Measurements from ENCODE around the gene CCSER1. TPM values are rescaled to one million over a fixed set of nuclear protein-coding genes. Genes with fewer than 3 reads are reported as not detected.
"Not testable (repeated sequence)": the region's sequence is repeated elsewhere in the genome, so short reads cannot be mapped to it uniquely, and the experiment has no call there.

The CCSER1 gene
- total RNA-seq, 4 donors from 2014 or later, result 13.3 to 54.6 (median 34.0) TPM

GRCh38 chr4:90825849-90826248, 698.7 kb downstream of the CCSER1 start:
- in situ Hi-C loops (cut with MboI; ENCODE audit: low pct_ligation_motif_present in 1 of 4, low pct_unique_long_range_greater_than_20kb in 1 of 4, low sequenced_read_pairs in 3 of 4), result no loop called here
- DNase-seq, result no peak

DNA sequence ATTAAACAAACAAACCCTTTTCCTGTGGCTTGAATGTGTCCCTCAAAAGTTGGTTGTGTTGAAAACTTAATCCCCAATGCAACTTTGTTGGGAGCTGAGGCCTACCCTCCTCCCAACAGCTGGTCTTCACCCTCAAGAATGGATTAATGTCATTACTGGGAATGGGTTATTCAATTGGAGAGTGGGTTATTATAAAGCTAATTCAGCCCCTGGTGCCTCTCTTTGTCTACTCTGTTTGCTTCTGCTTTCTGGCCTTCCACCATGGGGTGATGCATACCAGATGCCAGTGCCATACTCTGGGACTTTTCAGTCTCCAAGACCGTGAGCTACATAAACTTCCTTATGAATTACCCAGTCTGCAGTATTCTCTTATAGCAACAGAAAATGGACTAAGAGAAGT, 706.5 kb downstream of the CCSER1 start:
- no peak for DNase-seq
- Histone ChIP-seq H3K4me1 (no peaks in the 10 kb centered on the region), H3K4me3 (no peak overlapping the region), H3K36me3 (no peaks in the 10 kb centered on the region), H3K27ac (no peak overlapping the region), H3K9me3 (no peaks in the 10 kb centered on the region), H3K27me3 (no peaks in the 10 kb centered on the region)
- intact Hi-C loops (cut with DNase I; ENCODE audit: low total_unique reads), result no loop called here
- TF ChIP-seq POLR2AphosphoS5 (IDR thresholded peaks at IDR 0.05), result no peak
- TF ChIP-seq EP300 (IDR thresholded peaks at IDR 0.05; ENCODE audit: low read depth), result no peak
- TF ChIP-seq POLR2A (IDR thresholded peaks at IDR 0.05), result no peak
- TF ChIP-seq CTCF (IDR thresholded peaks at IDR 0.05), result no peak
- in situ Hi-C loops (cut with MboI; ENCODE audit: low pct_ligation_motif_present in 1 of 4, low pct_unique_long_range_greater_than_20kb in 1 of 4, low sequenced_read_pairs in 3 of 4), result no loop called here
- WGBS, 2 donors (ENCODE audit: low coverage in 1 of 2), result 91% methylated on average over 1 of the region's 1 CpG; no CpG with 5 or more reads in 1 of the 2 donors

More at GRCh38 chr4:90825849-90826248, 698.7 kb downstream of the CCSER1 start:
- Histone ChIP-seq H3K27me3 (no peaks in the 10 kb centered on the region), H3K4me1 (no peaks in the 10 kb centered on the region), H3K9me3 (no peaks in the 10 kb centered on the region), H3K36me3 (no peaks in the 10 kb centered on the region), H3K4me3 (no peak overlapping the region), H3K27ac (peak overlapping the region in 1 of 4 donors; percentile 6)
- WGBS, 2 donors (ENCODE audit: low coverage in 1 of 2), result 50 to 59% methylated on average over 6 of the region's 6 CpGs
- TF ChIP-seq EP300 (IDR thresholded peaks at IDR 0.05; ENCODE audit: low read depth) (no peak), POLR2AphosphoS5 (IDR thresholded peaks at IDR 0.05) (no peak), CTCF (IDR thresholded peaks at IDR 0.05) (no peak), POLR2A (IDR thresholded peaks at IDR 0.05) (no peak)
- intact Hi-C loops (cut with DNase I; ENCODE audit: low total_unique reads), result no loop called here

- H3K9me3 ChIP-seq, result no peaks in the 10 kb centered on the region
- H3K36me3 ChIP-seq, result no peaks in the 10 kb centered on the region
- DNase-seq, result no peak
- no peaks in the 10 kb centered on the region for H3K4me1 ChIP-seq
- intact Hi-C loops (cut with DNase I; ENCODE audit: low total_unique reads) (no loop called here), in situ Hi-C loops (cut with MboI; ENCODE audit: low pct_ligation_motif_present in 1 of 4, low pct_unique_long_range_greater_than_20kb in 1 of 4, low sequenced_read_pairs in 3 of 4) (no loop called here)
- TF ChIP-seq EP300 (IDR thresholded peaks at IDR 0.05; ENCODE audit: low read depth) (no peak), POLR2AphosphoS5 (IDR thresholded peaks at IDR 0.05) (no peak), CTCF (IDR thresholded peaks at IDR 0.05) (no peak), POLR2A (IDR thresholded peaks at IDR 0.05) (no peak)
- no peaks in the 10 kb centered on the region for H3K27me3 ChIP-seq
- no peak overlapping the region for H3K4me3 ChIP-seq
- WGBS, 2 donors (ENCODE audit: low coverage in 1 of 2), result 77 to 82% methylated on average over 1 of the region's 1 CpG
- H3K27ac ChIP-seq, result no peak overlapping the region
Measured at GRCh38 chr4:90837241-90837640, 710.0 kb downstream of the CCSER1 start.

DNA sequence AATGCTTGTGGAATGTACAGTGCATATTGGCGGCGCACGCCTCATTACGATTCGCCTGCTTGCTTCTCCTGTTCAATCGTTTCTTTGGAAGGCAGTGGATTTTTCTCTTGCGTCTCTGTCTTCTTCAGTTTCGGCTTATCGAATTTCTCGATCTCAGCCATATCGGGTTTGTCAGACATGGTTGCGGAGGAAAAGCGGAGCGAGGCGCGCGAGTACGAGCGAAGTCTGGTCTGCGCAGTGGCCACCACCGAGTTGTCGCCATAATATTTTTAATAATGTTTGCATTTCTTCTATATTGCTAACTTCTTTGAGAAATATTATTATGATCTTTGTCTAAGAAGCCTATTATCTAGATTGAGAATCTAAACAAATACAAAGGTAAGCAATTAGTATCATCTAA, 711.7 kb downstream of the CCSER1 start:
- H3K4me1 ChIP-seq, DNase-seq: not testable (repeated sequence)

DNA sequence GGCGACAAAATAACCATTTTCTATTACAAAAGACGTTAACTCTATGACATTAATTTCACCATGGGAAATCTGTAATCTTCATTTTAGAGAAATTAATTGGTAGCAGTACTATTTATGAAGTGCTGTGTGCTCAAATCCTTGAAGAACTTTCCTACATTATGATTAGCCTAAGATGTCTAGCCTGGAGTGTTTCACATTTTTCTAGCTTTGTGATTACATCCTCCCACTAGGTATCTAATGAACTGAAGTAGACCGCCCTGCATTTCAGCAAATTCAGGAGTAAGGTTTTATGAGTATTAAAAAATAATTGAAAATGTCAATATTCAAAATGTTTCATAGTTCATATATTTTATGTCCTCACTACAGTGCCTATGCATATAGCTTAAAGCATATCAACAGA, 713.1 kb downstream of the CCSER1 start:
- Histone ChIP-seq H3K4me1 (no peaks in the 10 kb centered on the region), H3K4me3 (no peak overlapping the region), H3K36me3 (no peaks in the 10 kb centered on the region), H3K27me3 (no peaks in the 10 kb centered on the region), H3K27ac (no peak overlapping the region), H3K9me3 (no peaks in the 10 kb centered on the region)
- no peak for TF ChIP-seq POLR2A (IDR thresholded peaks at IDR 0.05)
- TF ChIP-seq CTCF (IDR thresholded peaks at IDR 0.05), result no peak
- no peak for TF ChIP-seq POLR2AphosphoS5 (IDR thresholded peaks at IDR 0.05)
- TF ChIP-seq EP300 (IDR thresholded peaks at IDR 0.05; ENCODE audit: low read depth), result no peak
- WGBS, 2 donors (ENCODE audit: low coverage in 1 of 2), result 88 to 94% methylated on average over 3 of the region's 3 CpGs
- intact Hi-C loops (cut with DNase I; ENCODE audit: low total_unique reads) (no loop called here), in situ Hi-C loops (cut with MboI; ENCODE audit: low pct_ligation_motif_present in 1 of 4, low pct_unique_long_range_greater_than_20kb in 1 of 4, low sequenced_read_pairs in 3 of 4) (no loop called here)
- DNase-seq, result no peak

More for the DNA sequence above, 711.7 kb downstream of the CCSER1 start:
- intact Hi-C loops (cut with DNase I; ENCODE audit: low total_unique reads); H3K27me3 ChIP-seq; H3K4me3 ChIP-seq; H3K9me3 ChIP-seq; in situ Hi-C loops (cut with MboI; ENCODE audit: low pct_ligation_motif_present in 1 of 4, low pct_unique_long_range_greater_than_20kb in 1 of 4, low sequenced_read_pairs in 3 of 4); H3K36me3 ChIP-seq; H3K27ac ChIP-seq: not testable (repeated sequence)
- WGBS, 2 donors (ENCODE audit: low coverage in 1 of 2), result 95 to 97% methylated on average over 19 to 22 of the region's 22 CpGs
